Suprapubic skin (tissue), 4 donors: Measurements from ENCODE around the gene GPC5.

ENCODE experiments used
- CTCF ChIP-seq, 2 donors: fragments of 200-600 bp in 1 of 2; fragments of 450-650 bp in 1 of 2; sonication (generic) in 1 of 2; IDR thresholded peaks; one replicate each; pipeline ENCODE4 v1.5.1; 2016 to 2019; ENCODE audit warnings: antibody characterized with exemption in 2 of 2, mild to moderate bottlenecking in 1 of 2, moderate library complexity in 1 of 2
- POLR2A ChIP-seq, 2 donors: fragments of 450-650 bp; IDR thresholded peaks; one replicate each; pipeline ENCODE4 v1.6.1; 2017; ENCODE audit warnings: antibody characterized with exemption in 2 of 2, mild to moderate bottlenecking in 2 of 2, moderate library complexity in 2 of 2
- POLR2AphosphoS5 ChIP-seq, 3 donors: sonication (generic); formaldehyde crosslinking; IDR thresholded peaks; one replicate each; pipeline ENCODE4 v1.6.1; 2017; ENCODE audit warnings: antibody characterized with exemption in 3 of 3

GRCh38 chr13:92312823-92313222, 914.4 kb downstream of the GPC5 start:
- TF ChIP-seq POLR2AphosphoS5 (IDR thresholded peaks at IDR 0.05) (no peak), CTCF (IDR thresholded peaks at IDR 0.05) (no peak), POLR2A (IDR thresholded peaks at IDR 0.05) (no peak)
